Keratinocyte (primary cell): ENCODE measurements around the gene ZNF282.

Experiments used
- CTCF ChIP-seq, 3 experiments: IDR thresholded peaks in 1 of 3; conservative IDR thresholded peaks in 1 of 3; optimal IDR thresholded peaks in 1 of 3; 2 replicates in 2 of 3; 3 replicates in 1 of 3; pipeline versions ENCODE3 to v1.5.1; 2011; ENCODE audit warnings: low read length in 3 of 3, mild to moderate bottlenecking in 3 of 3, moderate library complexity in 2 of 3, control low read depth in 1 of 3, inconsistent platforms in 1 of 3; ENCODE audit not compliant: insufficient read depth in 2 of 3; ENCODE audit errors: extremely low read depth in 1 of 3
- EZH2 ChIP-seq: IDR thresholded peaks from one replicate; pipeline ENCODE4 v1.6.1; 2012; ENCODE audit warnings: inconsistent platforms, mild to moderate bottlenecking, low read length, moderate library complexity

- TF ChIP-seq CTCF (optimal IDR thresholded peaks at IDR 0.05 in 1 of 3, IDR thresholded peaks at IDR 0.05 in 1 of 3, conservative IDR thresholded peaks at IDR 0.05 in 1 of 3; ENCODE audit: extremely low read depth in 1 of 3, insufficient read depth in 2 of 3, low read length in 3 of 3) (no peak), EZH2 (no peak)
Observed at GRCh38 chr7:149153346-149153745, 42.0 kb upstream of the ZNF282 start.
